Stimulated activated CD4-positive, alpha-beta T cell treated with anti-CD3 and anti-CD28 coated beads, Interleukin-4, amount 100 ng/mL, for 24 hours (primary cell): Measurements from ENCODE around the gene MRPL43.
"Not testable (repeated sequence)": the region's sequence is repeated elsewhere in the genome, so short reads cannot be mapped to it uniquely, and the experiment has no call there.

ENCODE experiments used
- DNase-seq: peaks from one replicate; pipeline ENCODE4 v3.0.0-alpha.2; 2020

MRPL43 gene

DNA sequence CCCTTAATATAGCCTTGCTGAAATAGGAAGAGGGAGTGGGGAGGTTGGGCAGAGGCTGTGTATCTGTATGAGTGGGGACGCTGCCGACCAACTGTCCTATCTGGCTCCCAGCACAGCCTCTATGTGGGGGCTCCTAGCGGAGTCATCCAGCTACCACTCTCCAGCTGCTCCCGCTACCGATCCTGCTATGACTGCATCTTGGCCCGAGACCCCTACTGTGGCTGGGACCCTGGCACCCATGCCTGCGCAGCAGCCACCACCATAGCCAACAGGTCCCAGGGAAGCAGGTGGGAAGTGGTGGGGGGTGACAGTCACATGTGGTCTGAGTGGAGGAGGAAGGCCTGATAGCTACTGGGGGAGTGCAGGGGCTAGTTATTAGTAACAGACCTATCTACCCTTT lies 6.6 kb downstream of the MRPL43 start:
- no peak for DNase-seq

GRCh38 chr10:100980311-100980710 lies 7.0 kb downstream of the MRPL43 start:
- DNase-seq: no peak

GRCh38 chr10:100979791-100980272 lies 7.5 kb downstream of the MRPL43 start:
- DNase-seq: no peak

DNA sequence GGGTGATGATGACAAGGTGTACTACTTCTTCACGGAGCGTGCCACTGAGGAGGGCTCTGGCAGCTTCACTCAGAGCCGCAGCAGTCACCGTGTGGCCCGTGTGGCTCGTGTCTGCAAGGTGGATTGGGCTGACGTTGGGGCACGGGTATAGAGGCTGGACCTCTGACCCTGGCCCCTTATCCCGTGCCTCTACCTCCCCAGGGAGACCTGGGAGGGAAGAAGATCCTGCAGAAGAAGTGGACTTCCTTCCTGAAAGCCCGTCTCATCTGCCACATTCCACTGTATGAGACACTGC lies 8.4 kb downstream of the MRPL43 start:
- no peak for DNase-seq

GRCh38 chr10:100978121-100978900 lies 9.0 kb downstream of the MRPL43 start:
- no peak for DNase-seq

DNA sequence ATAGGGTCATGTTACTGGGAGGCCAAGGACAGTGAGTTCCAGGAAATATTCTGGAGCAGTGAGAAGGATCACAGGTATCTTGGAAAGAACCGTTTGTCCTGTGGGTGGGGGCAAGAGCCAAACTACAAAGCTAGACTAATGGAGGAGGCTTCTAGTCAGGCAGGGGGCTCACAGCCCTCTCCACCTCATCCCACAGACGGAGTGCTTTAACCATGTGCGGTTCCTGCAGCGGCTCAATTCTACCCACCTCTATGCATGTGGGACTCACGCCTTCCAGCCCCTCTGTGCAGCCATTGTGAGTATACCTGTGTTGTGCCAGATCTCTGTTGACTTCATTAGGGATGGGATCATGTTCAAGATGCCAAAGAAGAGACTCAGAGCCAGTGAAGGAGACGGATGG lies 9.9 kb downstream of the MRPL43 start:
- no peak for DNase-seq

- DNase-seq: no peak
Measured at GRCh38 chr10:100976906-100977305, 10.4 kb downstream of the MRPL43 start.

DNA sequence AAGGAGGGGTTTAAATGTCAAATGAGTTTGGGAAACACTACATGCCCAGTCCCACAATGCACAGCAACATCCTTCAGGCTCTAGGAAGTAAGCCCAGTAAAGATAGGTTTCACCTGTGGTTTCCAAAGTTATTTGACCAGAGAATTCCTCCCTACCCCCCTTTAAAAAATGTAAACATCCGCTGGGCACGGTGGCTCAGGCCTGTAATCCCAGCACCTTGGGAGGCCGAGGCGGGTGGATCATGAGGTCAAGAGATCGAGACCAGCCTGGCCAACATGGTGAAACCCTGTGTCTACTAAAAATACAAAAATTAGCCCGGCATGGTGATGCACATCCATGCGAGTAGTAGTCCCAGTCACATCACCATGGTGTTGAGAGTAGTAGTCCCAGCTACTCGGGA lies 11.9 kb downstream of the MRPL43 start:
- not testable (repeated sequence) for DNase-seq

DNA sequence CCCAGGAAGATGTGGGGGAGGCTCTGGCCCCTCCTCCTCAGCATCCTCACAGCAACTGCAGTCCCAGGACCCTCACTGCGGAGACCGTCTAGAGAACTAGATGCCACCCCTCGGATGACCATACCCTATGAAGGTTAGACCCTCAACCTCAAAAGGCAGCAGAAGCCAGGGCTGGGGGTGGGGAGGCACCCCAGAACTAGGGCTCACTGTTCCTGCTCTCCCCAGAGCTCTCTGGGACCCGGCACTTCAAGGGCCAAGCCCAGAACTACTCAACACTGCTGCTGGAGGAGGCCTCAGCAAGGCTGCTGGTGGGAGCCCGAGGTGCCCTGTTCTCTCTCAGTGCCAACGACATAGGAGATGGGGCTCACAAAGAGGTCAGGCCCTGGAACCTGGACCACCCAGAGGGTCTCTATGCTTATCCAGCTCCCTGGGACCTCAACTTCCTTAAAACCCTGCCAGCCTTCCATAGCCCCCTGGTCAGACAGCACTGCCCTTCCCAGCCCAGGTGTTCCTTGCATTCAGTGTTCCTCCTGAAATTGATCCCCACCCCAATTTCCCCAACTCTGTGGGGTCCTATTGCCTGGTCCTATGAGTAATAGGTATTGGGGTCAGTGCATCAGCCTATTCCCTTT lies 14.3 kb downstream of the MRPL43 start:
- no peak for DNase-seq

GRCh38 chr10:100972115-100972903 lies 15.0 kb downstream of the MRPL43 start:
- no peak for DNase-seq

DNA sequence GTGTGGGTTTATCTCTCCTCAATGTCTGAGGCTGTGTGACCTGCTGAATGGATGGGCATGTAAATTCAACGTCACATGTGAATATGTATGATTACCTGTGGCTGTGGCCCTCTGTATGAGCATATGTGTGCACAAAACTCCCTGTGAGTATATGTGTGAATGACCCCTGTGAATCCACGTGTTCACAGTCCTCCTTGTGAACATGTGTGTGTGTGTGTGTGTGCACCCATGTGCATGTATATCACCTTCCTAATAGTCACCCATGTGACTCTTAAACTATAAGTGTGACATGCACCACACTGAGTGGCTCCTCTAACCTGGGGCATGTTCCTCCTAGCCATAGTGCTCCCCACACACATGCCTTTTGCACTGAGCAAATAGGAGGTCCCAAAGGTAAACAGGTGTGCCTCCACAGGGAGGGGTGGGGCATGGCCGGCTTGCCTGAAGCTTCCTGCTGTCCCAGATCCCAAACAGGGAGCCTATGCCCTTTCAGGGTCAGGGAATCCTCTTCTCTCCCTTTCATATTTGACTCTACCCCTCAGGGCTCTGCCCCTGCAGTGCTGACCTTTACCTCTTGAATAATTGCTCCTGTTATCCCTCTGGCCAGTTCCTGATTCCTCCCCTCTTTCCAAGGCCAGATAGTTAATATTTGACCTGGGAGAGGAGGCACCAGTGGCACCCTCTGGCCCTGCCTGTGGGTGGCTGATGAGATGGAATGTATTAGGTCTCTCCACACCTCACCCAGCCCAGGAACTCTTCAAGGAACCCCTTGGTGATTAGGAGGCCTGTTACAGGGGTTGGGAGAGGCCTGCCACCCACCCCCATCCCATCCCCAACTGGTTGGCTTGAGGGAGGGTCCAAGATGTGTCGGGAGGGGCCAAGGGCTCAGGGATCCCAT lies 16.1 kb downstream of the MRPL43 start:
- no peak for DNase-seq

GRCh38 chr10:100970076-100970913 lies 17.0 kb downstream of the MRPL43 start:
- no peak for DNase-seq

- DNase-seq: peak; percentile 35
Measured at GRCh38 chr10:100969187-100970075, 17.9 kb downstream of the MRPL43 start, which contains the start of gene SEMA4G. SEMA4G (plus strand) TSS chr10:100969504; CDS start chr10:100972913, 3,409 bp downstream.

DNA sequence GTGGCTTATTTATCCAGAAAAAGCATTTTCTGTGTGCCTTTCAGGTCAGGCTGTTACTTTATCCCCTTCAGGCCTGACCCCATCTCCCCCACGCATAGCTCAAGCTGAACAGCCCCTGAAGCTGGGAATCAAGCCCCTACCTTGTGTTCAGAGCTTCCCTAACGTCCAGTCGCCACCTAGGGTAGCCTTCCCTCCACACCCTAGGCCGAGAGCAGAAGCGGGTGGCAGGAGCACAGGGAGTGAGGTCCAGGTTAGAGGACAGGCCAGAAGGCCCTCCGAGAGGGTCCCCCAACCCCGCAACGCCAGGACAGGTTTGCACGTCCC lies 18.5 kb downstream of the MRPL43 start:
- DNase-seq: no peak

DNA sequence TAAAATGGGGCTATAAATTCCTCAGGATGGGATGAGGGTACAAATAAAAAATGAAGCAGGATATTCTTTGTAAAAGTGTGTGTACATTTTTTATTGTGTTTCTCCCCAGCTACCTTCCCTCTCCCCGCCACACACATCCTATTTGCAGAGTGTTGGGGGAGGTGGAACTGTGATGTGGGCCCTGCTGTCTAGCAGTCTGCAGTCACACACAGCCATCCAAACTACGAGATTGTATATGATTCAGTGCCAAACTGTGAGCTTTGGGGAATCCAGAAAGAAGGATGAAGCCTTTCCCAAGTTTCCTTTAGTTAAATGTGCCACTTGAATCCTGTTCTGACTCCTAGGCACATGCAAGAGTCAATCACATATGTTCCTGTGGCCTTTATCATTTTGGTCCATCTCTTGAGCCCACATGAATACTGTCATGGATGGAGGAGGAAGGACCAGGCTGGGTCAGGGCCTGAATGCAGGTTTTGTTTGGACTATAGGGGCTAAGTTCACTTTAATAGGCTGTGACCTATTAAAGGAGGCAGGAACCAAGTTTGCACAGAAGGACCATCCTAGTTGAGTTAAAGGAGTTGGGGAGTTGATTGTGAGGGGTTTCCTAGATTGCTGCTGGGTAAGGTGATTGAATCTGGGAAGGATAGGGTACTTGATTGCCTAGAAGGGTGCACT lies 19.1 kb downstream of the MRPL43 start:
- DNase-seq: no peak

DNA sequence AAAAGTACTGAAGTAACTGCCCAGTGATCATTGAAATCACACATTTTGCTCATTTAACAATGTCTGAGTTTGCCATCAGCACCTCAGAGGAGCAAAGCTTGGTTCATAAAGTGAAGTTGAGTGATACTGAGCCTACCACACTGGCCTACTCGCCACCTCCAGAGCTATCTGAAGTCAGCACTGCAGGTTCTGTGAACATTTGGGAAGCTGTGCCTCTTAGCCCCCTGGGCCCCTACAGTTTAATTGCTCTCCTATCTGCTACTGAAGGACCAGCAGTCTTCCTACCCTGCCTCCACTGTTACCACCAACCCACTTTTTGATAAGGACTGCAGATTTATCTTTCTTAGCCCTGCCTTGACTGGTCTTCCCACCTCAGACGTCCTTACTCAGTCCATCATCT lies 20.0 kb downstream of the MRPL43 start:
- no peak for DNase-seq

- DNase-seq: no peak
Measured at GRCh38 chr10:100966887-100967286, 20.4 kb downstream of the MRPL43 start.

GRCh38 chr10:100965820-100966219 lies 21.5 kb downstream of the MRPL43 start:
- DNase-seq: no peak

DNA sequence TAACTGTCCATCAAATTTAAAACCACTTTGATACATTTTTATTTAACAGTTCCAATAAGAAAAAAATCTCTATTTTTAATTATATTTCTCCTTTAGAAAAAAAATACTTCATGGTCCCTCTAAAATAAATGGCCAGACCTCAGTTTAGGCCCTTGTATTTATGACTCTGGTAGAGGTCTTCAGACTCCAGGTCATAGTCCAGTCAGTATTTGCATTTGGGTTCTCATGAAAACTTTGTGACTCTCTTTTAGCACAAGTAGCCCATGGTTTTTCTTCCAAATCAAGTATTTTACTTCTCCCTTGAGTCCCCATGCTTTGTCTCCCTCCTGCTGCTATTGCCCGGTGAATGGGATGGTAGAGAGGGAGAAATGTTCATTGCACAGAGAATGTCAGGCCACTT lies 23.5 kb downstream of the MRPL43 start:
- DNase-seq: no peak
